HG03039 (cell line): Measurements from ENCODE around the gene RACK1.
"Not testable (repeated sequence)": the region's sequence is repeated elsewhere in the genome, so short reads cannot be mapped to it uniquely, and the experiment has no call there.

Experiments
- ATAC-seq: cut with Tn5 transposase; IDR thresholded peaks from one replicate; pipeline ENCODE4 v1.9.1; 2021; ENCODE audit warnings: mild to moderate bottlenecking, moderate library complexity; ENCODE audit not compliant: unreplicated experiment

The RACK1 gene

DNA sequence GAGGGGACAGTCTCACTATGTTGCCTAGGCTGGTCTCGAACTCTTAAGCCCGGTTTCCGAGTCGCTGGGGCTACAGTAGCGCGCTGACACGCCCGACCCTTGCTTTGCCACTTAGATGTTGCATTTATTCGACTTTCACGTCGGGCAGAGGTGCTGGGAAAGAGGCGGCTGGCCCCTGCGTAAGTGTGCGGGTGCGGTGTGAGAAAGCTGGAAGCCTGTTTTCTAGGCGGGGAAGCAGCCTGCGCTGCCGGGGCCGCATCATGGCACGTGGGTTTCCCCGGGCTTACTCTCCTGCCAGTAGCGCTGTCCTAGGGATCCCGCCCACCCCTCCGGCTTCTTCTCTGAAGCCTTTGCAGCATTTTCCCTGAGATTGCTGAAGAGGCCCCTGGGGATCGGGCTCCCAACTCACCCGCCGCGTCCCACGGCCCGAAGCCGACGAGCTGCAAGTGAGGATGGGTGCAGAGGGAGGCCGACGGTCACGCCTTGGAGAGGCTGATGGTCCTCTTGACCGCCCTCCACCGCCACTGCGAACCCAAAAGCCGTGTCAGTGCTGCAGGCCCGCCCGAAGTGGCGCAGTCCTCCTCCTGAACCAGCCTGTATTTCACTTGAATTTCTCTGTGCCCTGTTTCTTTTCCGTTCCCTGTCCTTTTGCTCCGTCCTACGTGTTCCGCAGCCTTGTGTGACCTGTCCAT, 26.4 kb downstream of the RACK1 start:
- no peak for ATAC-seq

DNA sequence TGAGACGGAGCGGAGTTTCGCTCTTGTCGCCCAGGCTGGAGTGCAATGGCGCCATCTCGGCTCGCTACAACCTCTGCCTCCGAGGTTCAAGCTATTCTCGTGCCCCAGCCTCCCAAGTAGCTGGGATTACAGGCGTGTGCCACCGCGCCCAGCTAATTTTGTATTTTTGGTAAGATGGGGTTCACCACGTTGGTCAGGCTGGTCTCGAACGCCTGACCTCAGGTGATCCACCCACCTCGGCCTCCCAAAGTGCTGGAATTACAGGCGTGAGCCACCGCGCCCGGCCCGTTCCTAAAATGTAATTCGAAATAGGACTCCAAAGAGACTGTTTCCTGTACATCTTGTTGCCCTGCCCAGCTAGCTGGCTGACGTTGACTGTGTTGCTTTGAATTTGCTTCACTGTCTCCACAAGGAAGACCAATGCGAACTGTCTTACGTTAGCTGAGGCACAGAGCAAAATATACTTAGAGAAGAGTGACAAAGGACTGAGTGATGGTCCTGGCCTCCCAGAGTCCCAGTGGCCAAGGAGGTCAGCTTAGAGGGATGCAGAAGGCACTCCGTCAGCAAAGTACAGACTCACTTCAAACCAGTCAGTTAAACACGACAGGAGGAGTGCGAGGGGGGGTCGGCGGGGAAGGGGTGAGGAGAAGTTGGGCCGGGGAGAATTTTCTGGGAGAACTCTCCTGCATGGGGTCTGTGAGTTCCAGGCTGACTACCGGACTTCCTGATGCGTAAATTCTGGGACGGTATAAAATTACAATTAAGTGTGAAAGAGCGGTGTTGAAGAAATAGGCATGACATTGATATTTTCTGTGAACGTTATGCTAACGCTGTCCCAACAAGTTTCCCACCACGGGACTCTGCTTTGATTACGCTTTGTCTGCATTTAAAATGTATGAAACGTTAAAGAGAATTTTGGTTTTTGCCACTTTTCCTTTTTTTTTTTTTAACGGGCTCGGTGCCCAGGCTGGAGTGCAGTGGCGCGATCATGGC, 27.4 kb downstream of the RACK1 start:
- ATAC-seq = no peak

DNA sequence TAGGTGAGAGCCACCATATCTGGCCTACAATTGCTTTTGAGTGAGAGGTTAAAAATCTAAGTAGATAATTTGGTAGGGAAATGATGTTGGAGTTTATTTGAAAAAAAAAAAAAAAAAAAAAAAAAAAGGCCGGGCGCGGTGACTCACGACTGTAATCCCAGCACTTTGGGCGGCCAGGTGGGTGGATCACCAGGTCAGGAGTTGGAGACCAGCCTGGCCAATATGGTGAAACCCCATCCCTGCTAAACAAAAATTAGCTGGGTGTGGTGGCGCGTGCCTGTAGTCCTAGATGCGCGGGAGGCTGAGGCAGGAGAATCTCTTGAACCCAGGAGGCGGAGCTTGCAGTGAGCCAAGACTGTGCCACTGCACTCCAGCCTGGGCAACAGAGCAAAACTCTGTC, 29.5 kb downstream of the RACK1 start:
- not testable (repeated sequence) for ATAC-seq

DNA sequence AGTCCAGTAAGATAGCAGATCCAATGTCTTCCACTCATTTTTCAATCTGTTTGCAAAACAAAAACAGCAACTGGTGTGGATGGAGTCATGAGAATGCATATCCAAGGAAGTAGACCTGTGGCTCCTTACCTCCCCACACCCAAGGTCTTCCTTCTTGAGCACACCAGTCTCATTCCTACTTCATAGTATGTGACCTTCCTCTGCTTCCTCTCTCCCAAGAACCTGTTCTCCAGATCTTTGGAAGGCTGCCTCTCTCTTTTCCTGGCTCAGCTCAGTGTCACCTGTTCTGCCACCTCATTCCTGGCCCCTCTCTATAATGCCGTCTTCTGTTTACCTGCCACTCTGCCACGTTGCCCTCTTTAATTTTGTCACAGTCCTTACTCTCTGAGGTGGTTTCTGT, 30.8 kb downstream of the RACK1 start:
- no peak for ATAC-seq

DNA sequence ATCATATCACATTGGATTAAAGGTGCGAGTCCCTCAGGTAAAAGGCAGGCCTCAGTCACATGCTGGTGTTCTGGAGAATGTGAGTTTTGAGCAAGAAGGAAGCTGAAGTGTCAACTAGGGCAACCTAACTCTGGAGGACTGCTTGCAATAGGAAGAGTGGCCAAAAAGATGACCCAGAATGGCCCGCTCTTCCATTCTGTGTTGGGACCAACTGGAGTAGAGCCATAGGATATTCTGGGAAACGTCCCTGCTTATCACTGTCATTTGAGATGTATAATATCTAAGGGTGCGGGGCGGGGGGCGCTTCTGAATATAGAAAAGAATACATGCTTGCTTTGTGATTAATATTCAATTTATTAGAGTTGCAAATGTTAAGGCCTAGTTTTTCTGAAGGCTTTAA, 31.6 kb downstream of the RACK1 start:
- ATAC-seq = no peak

DNA sequence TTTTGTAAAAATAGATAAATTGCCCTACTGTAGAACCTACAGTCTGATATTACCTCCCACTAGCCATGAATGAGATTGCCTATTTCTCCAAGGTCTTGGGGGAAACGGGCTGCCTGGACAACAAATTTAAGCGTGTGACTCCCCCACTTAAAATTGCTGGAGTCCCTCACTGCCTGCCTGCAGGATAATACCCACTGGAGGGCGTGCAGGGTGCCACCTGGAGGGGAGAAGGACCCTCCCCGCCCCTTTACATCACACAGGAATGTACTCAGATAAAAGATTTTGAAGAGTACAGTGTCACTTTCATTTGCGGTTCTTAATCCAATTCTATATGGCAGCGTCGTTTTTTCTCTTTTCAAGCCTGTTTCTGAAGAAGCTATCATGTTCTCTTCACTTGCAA, 32.5 kb downstream of the RACK1 start:
- no peak for ATAC-seq

DNA sequence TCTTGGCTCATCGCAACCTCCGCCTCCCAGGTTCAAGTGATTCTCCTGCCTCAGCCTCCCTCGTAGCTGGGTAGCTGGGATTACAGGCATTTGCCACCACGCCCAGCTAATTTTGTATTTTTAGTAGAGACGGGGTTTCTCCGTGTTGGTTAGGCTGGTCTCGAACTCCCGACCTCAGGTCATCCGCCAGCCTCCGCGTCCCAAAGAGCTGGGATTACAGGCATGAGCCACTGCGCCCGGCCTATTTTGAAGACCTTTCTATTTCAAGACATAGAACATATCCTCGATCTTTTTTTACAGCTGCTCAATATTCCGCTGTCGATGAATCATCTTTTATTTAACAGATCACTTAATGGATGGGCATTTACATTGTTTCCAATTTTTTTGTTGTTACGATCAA, 33.0 kb downstream of the RACK1 start:
- ATAC-seq = not testable (repeated sequence)

DNA sequence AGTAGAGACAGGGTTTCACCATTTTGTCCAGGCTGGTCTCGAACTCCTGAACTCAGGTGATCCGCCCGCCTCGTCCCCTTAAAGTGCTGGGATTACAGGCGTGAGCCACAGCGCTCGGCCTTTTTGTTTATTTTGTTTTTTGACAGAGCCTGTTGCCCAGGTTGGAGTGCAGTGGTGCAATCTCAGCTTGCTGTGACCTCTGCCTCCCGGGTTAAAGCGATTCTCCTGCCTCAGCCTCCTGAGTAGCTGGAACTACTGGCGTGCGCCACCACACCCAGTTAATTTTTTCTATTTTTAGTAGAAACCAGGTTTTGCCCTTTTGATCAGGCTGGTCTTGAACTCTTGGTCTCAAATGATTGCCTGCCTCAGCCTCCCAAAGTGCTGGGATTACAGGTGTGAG, 33.6 kb downstream of the RACK1 start:
- not testable (repeated sequence) for ATAC-seq

DNA sequence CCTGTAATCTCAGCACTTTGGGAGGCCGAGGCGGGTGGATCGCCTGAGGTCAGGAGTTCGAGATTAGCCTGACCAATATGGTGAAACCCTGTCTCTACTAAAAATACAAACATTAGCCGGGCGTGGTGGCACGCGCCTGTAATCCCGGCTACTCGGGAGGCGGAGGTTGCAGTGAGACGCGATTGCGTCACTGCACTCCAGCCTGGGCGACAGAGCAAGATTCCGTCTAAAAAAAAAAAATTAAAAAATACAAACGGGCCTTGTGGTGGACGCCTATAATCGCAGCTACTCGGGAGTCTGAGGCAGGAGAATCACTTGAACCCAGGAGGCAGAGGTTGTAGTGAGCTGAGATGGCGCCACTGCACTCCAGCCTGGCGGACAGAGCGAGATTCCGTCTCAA, 34.7 kb downstream of the RACK1 start:
- not testable (repeated sequence) for ATAC-seq

DNA sequence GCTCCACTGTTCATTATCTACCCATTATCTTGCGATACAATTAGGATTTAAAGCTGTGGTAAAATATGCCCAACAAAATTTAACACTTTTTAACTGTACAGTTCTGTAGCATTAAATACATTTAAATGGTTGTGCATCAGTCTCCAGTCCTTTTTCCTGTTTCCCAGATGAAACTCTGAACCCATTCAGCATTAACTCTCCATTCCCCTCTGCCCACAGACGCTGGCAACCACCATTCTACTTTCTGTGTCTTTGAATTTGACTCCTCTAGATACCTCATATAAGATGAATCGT, 35.8 kb downstream of the RACK1 start:
- ATAC-seq = no peak

DNA sequence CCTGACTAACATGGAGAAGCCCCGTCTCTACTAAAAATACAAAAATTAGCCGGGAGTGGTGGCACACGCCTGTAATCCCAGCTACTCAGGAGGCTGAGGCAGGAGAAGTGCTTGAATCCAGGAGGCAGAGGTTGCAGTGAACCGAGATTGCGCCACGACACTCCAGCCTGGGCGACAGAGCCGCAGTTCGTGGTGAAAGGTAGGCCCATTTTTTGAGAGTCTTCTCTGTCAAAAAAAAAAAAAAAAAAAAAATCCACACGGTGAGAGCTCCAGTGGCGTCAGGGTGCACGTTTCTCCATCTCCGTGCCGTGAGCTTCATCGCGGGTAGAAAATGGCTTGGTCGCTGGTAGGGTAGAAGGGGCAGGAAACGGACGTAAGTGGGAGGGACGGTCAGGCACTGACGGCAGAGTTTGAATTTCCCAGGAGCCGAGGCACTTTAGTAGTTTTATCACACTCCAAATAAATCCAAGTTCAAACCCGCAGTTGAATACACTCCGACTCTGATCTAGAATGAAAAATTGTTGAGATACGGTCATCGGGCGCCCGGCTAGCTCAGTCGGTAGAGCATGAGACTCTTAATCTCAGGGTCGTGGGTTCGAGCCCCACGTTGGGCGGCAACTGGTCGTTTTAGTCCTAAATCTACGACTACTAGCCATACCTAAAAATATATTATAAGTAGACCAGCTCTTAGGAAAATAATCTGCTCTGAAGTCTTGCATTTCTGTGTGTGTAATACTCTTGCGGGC, 36.3 kb downstream of the RACK1 start:
- peak; percentile 36 for ATAC-seq

DNA sequence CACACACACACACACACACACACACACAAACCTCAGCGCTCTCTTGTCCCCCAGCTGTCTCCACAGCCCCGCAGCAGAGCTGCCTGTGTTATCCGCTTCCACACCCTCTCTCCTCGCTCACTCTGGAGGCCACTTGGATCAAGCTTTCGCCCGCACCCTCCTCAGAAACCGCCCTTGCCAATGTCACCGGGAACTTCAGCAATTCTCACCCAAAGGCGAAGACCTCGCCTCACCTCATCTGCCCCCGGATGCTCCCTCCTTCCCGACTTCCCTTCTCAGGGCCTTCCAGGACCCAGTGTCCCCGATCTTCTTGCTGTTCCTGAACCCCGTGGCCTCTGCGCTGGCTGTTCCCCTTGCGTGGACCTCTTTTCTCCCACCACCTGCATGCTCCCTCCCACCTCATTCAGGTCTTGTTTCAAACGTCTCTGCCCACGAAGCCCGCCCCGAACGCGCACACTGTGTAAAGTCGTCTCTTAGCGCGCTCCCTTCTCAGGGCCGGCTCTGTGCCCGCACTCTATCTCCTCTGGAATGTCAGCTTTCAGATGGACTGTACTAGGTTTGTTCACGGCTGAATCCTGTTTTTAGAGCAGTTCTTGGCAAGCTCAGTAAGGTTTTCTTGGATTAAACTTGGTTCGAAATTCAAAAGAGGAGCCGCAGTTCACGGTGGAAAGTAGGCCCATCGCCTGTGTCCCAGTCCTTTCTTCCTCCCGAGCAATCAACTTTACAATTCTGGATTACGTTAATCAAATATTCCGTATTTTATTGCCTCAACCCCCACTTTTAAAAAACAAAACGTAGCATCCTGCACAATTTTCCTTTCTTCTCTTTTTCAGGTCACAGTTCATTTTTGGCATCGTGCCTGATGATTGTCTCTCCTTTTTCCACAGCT, 37.7 kb downstream of the RACK1 start:
- no peak for ATAC-seq

DNA sequence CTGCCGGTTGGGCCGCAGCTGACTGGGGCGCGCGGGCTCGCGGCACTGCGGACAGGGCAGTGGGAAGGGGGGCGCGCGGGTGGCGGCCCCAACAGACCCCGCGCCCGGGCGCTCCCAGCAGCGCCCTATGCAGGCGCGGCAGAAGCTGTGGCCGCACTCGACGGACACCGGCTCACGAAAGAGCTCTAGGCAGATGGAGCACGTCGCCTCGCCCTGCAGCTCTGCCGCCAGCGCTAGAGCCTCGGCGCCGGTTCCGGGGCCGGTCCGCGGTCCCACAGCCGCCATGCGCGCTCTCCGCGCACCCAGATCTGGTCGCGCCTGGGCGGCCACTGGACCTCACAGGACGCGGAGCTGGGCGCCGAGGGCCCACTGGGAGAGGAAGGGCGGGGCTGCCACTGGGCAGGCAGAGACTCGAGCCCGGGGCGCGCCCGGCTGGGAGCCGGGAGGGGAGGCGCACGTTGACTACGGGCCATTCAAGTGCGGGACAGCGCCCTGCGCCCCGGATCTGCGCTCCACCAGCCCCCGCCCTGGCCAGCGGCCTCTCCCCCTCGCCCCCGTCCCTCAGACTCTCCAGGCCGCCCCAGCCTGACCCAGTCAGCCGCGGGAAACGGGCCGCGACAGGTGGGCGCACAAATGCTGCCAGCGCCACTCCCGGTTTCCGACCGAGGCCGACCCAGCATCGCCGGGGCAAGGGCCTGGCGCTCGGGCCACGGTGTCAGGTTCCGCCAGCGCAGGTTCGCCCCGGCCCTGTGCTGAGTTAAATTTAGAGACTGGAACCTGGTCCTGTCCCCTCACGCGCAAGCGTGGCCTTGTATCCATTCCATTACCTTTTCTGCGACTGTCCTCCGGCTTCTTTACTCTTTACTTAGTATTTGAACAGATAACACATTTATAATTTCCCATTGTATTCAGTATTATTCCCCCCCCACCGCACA, 38.6 kb downstream of the RACK1 start, which contains the start of gene TRIM7:
TRIM7 (minus strand) TSS at position 371 of the 935 bp plus-strand sequence; CDS start at position 285, 86 bp downstream.
- no peak for ATAC-seq

DNA sequence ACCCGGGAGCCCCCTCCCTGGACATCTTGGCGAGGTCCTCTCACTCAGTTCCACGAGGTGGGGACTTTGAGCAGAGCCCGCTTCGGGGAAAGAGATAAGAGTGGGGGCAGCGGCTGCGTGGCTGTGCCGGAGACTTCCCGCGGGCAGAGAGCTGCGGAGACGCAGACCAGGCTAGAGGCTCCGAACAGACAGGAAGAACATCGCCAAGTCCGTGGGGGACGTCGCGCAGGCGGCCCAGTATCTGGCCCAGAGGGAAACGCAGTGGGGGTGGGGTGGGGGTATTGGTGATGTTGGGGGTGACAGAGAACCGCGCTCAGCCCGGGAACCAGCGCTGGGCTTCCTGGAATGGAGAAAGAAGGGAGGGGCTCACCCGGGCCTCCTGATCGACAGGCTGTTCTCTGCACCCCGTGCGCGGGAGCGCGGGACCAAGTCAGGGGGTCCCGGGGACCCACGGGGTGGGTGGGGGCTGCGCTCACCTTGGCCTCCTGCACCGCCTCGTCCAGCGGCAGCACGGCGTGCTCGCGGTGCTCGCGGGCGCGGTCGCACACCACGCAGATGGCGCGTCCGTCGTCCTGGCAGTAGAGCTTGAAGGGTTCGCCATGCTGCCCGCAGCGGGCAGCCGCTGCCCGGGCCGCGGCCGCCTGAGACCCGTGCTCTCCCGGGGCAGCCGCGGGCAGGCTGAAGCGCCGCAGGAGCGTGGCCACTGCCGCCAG, 39.4 kb downstream of the RACK1 start:
- ATAC-seq = no peak

DNA sequence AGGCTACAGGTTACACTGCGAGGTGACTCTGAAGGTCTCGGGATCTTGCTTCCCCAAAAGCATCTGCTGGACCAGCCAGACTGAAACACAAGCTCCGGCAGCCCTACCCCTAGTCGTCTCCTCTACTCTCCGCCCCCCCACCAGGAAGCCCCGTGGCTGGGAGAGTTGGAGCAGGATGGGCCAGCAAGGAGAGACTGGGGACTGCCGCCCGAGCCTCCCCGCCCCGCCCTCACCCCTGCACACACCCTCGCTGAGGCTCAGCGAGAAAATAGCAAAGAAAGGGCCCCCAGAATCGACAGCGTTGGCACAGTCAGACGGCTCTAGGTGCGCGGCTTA, 40.0 kb downstream of the RACK1 start:
- ATAC-seq = no peak

DNA sequence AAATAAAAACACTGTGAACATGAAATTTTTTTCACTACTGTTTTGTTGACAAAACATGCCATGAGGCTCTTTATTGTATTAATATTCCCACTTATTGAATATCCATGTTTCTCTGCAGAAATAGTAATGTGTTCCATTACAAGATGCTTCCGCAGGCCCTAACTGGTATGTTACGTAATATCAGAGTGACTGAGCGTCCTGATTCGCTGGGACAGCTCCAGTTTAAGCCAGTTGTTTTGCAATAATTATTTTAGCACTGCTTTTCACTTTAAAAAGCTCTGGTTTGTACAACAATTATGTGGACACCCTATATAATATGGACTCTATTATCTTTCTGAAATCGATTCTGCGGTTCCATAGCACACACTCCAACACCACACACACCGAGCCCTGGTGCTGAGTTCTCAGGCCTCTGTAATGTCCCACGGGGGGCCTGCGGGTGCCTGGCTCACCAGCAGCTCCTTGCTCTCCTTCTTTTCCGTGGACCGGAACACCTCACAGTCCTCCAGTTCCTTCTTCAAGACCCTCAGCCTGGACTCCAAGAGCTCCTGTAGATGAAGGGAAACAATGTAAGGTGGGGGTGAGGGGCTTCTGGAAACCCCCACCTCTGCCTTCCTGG, 40.5 kb downstream of the RACK1 start:
- no peak for ATAC-seq

DNA sequence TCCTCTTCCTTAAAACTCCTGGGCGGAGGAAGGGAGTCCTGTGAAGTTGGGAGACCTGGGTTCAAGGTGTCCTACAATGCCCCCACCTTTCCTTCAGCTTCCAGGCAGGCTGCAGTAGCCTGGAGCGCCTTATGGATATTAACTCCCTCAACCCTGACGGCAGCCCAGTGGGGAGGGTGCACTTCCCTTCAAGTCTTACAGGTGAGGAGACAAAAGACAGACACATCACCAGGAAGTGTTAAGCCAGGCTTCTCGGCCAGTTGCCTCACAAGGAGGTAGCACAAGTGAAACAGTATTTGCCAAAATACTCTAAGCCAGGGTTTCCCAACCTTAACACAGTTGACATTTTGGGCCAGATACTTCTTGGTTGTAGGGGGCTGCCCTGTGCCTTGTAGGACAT, 42.9 kb downstream of the RACK1 start:
- no peak for ATAC-seq

DNA sequence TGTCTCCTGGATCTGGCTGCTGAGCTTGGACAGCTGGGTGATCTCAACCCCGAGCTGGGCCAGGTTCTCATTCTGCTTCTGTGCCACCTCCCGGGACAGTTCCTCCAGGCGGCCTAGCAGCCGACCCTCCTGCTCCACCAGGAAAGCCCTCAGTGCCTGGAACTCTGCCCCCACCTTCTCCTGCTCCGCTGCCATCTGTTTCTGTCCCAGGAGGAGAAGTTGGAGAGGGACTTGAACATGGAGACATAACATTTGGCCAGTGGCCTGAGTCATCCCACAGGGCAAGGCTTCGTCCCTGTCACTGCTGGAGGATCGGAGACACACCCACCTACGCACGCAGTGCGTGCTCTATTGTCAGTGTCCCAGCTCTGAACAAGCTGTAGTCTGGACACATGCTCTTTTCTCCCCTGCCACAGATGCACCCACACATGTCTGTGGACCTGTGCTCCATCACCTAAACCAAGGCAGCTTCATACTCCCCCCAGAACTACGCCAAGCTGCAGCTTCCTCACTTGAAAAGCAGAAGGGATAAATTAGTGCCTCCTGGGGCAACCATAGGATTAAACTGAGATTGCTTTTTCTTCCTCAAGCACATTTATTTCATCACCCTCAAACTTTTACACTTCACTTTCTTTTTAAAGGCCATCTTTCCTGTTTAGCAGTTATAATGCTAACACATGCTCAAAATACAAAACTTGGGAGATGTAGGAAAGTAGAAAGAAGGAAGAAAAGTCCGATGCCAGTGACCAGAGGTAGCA, 43.6 kb downstream of the RACK1 start:
- ATAC-seq = no peak
